Nephron (organoid): ENCODE results near the gene COL4A5.

Experiments used
- H3K27ac Mint-ChIP-seq, 3 experiments: 2 replicates each; pipeline ENCODE4 v1.8.0; 2020; ENCODE audit warnings: mixed read lengths in 3 of 3, mild to moderate bottlenecking in 2 of 3, moderate library complexity in 1 of 3
- H3K27me3 Mint-ChIP-seq: 2 replicates; pipeline ENCODE4 v1.8.0; 2021; ENCODE audit warnings: low read depth, mild to moderate bottlenecking, moderate library complexity, mixed read lengths
- H3K36me3 Mint-ChIP-seq: 2 replicates; pipeline ENCODE4 v1.8.0; 2020; ENCODE audit warnings: low read depth, mixed read lengths
- H3K4me1 Mint-ChIP-seq: 2 replicates; pipeline ENCODE4 v1.8.0; 2020; ENCODE audit warnings: mixed read lengths
- H3K4me3 Mint-ChIP-seq, 3 experiments: 2 replicates each; pipeline ENCODE4 v1.8.0; 2020; ENCODE audit warnings: mild to moderate bottlenecking in 3 of 3, mixed read lengths in 3 of 3, moderate library complexity in 2 of 3
- H3K9me3 Mint-ChIP-seq: 2 replicates; pipeline ENCODE4 v1.8.0; 2020; ENCODE audit warnings: mixed read lengths
- CTCF ChIP-seq, 3 experiments: fragments of 200-600 bp; sonication (generic); IDR thresholded peaks; one replicate each; pipeline ENCODE4 v1.5.0; 2021; ENCODE audit warnings: antibody characterized with exemption in 3 of 3; ENCODE audit not compliant: unreplicated experiment in 3 of 3

The COL4A5 gene

GRCh38 chrX:108664701-108665100 is 225.1 kb downstream of the COL4A5 start:
- Mint-ChIP-seq H3K36me3 (peaks cover 47% of the 10 kb centered on the region), H3K27me3 (no peaks in the 10 kb centered on the region), H3K27ac (no peak overlapping the region), H3K4me3 (no peak overlapping the region), H3K4me1 (no peaks in the 10 kb centered on the region), H3K9me3 (no peaks in the 10 kb centered on the region)
- TF ChIP-seq CTCF (IDR thresholded peaks at IDR 0.05; ENCODE audit: unreplicated experiment in 3 of 3), result no peak

- H3K4me3 Mint-ChIP-seq, result no peak overlapping the region
- H3K4me1 Mint-ChIP-seq, result no peaks in the 10 kb centered on the region
- H3K27ac Mint-ChIP-seq, result no peak overlapping the region
- H3K9me3 Mint-ChIP-seq, result no peaks in the 10 kb centered on the region
- H3K36me3 Mint-ChIP-seq, result peaks cover 41% of the 10 kb centered on the region
- H3K27me3 Mint-ChIP-seq, result no peaks in the 10 kb centered on the region
- no peak for TF ChIP-seq CTCF (IDR thresholded peaks at IDR 0.05; ENCODE audit: unreplicated experiment in 3 of 3)
These were observed 226.5 kb downstream of the COL4A5 start for GRCh38 chrX:108666101-108666500.

GRCh38 chrX:108671526-108671925 is 231.9 kb downstream of the COL4A5 start:
- Mint-ChIP-seq H3K27me3 (no peaks in the 10 kb centered on the region), H3K27ac (peak overlapping the region in 1 of 3 experiments; percentile 3), H3K9me3 (no peaks in the 10 kb centered on the region), H3K4me1 (no peaks in the 10 kb centered on the region), H3K4me3 (no peak overlapping the region), H3K36me3 (peaks cover 32% of the 10 kb centered on the region)
- no peak for TF ChIP-seq CTCF (IDR thresholded peaks at IDR 0.05; ENCODE audit: unreplicated experiment in 3 of 3)

GRCh38 chrX:108696690-108697089 is 257.1 kb downstream of the COL4A5 start:
- Mint-ChIP-seq H3K36me3 (peaks cover 29% of the 10 kb centered on the region), H3K4me1 (no peaks in the 10 kb centered on the region), H3K27me3 (no peaks in the 10 kb centered on the region), H3K9me3 (no peaks in the 10 kb centered on the region), H3K27ac (no peak overlapping the region), H3K4me3 (no peak overlapping the region)
- no peak for TF ChIP-seq CTCF (IDR thresholded peaks at IDR 0.05; ENCODE audit: unreplicated experiment in 3 of 3)

GRCh38 chrX:108699368-108699767 is 259.7 kb downstream of the COL4A5 start:
- Mint-ChIP-seq H3K27ac (peak overlapping the region in 2 of 3 experiments; percentile 4 to 34), H3K4me1 (no peaks in the 10 kb centered on the region), H3K4me3 (no peak overlapping the region), H3K27me3 (no peaks in the 10 kb centered on the region), H3K9me3 (no peaks in the 10 kb centered on the region), H3K36me3 (peaks cover 16% of the 10 kb centered on the region)
- peak; percentile 48 to 60 (median 53) for TF ChIP-seq CTCF (IDR thresholded peaks at IDR 0.05; ENCODE audit: unreplicated experiment in 3 of 3)

- no peak overlapping the region for H3K4me3 Mint-ChIP-seq
- no peak overlapping the region for H3K27ac Mint-ChIP-seq
- no peak for TF ChIP-seq CTCF (IDR thresholded peaks at IDR 0.05; ENCODE audit: unreplicated experiment in 3 of 3)
- H3K36me3 Mint-ChIP-seq, result peaks cover 7% of the 10 kb centered on the region
- no peaks in the 10 kb centered on the region for H3K9me3 Mint-ChIP-seq
- no peaks in the 10 kb centered on the region for H3K4me1 Mint-ChIP-seq
- H3K27me3 Mint-ChIP-seq, result no peaks in the 10 kb centered on the region
These were observed 262.0 kb downstream of the COL4A5 start for GRCh38 chrX:108701633-108702032.
